Retinal pigment epithelial cell (primary cell): ENCODE data around the gene NAP1L4.

Source experiments
- DNase-seq: peaks from one replicate; pipeline ENCODE4 v3.0.0-alpha.2; 2010; ENCODE audit warnings: low read depth
- H3K4me3 ChIP-seq: 2 replicates; pipeline ENCODE4 v1.5.1; 2011; ENCODE audit warnings: mild to moderate bottlenecking, low read length, control low read depth, moderate library complexity
- CTCF ChIP-seq: conservative IDR thresholded peaks from 2 replicates; pipeline ENCODE4 v1.5.1; 2011; ENCODE audit warnings: low read depth, low read length, control low read depth, inconsistent platforms

Gene NAP1L4

GRCh38 chr11:2934611-2935239 lies 57.4 kb downstream of the NAP1L4 start:
- no peak for DNase-seq
- TF ChIP-seq CTCF = no peak
- H3K4me3 ChIP-seq = no peak overlapping the region

GRCh38 chr11:2934021-2934550 lies 58.0 kb downstream of the NAP1L4 start:
- H3K4me3 ChIP-seq = no peak overlapping the region
- TF ChIP-seq CTCF = no peak
- DNase-seq = no peak

- H3K4me3 ChIP-seq = no peak overlapping the region
- no peak for DNase-seq
- no peak for TF ChIP-seq CTCF
Measured at GRCh38 chr11:2933375-2934020, 58.6 kb downstream of the NAP1L4 start.

- DNase-seq = no peak
- no peak for TF ChIP-seq CTCF
- no peak overlapping the region for H3K4me3 ChIP-seq
Measured at GRCh38 chr11:2932850-2933251, 59.3 kb downstream of the NAP1L4 start.

- H3K4me3 ChIP-seq = no peak overlapping the region
- no peak for TF ChIP-seq CTCF
- no peak for DNase-seq
Measured at GRCh38 chr11:2931771-2932738, 60.1 kb downstream of the NAP1L4 start.

- no peak for TF ChIP-seq CTCF
Measured at GRCh38 chr11:2931420-2931746, 60.7 kb downstream of the NAP1L4 start.

More at GRCh38 chr11:2931420-2931746, 60.7 kb downstream of the NAP1L4 start:
- no peak for DNase-seq
- no peak overlapping the region for H3K4me3 ChIP-seq
